H1 (cell line): ENCODE results near the gene CSF3R. TPM values are rescaled to one million over a fixed set of nuclear protein-coding genes. Genes with fewer than 3 reads are reported as not detected.

ENCODE experiments used
- CTCF ChIA-PET: fragments of 300-600 bp; sonication (Branson Sonifier 250); formaldehyde crosslinking; loops from one replicate; lab custom pipeline; 2021; ENCODE audit not compliant: partially characterized antibody; lab: Charles Lee
- POLR2A ChIA-PET: fragments of 300-600 bp; sonication (Branson Sonifier 250); formaldehyde crosslinking; loops from one replicate; lab custom pipeline; 2021; ENCODE audit warnings: inconsistent platforms; ENCODE audit not compliant: partially characterized antibody; lab: Charles Lee
- DNase-seq, 2 experiments: peaks; one replicate each; pipeline versions ENCODE4 v3.0.0 to v3.0.0-alpha.2; 2010 to 2022; ENCODE audit warnings: low spot score in 2 of 2, low read depth in 1 of 2, mixed read lengths in 1 of 2
- FAIRE-seq: peaks from 2 replicates; lab custom pipeline; 2011; peaks lifted over from hg19 to GRCh38; lab: Jason Lieb, UNC
- H2AFZ ChIP-seq: 2 replicates; pipeline ENCODE4 v1.8.1; 2012; ENCODE audit warnings: low read length, inconsistent platforms
- H2AK5ac ChIP-seq: 2 replicates; pipeline ENCODE4 v1.6.1; 2013; ENCODE audit warnings: low read depth, low read length
- H2BK120ac ChIP-seq: replicated peaks from 2 replicates; pipeline ENCODE3; 2013; ENCODE audit warnings: low read depth, low read length, inconsistent platforms
- H2BK12ac ChIP-seq: 2 replicates; pipeline ENCODE4 v1.6.1; 2013; ENCODE audit warnings: low read depth, low read length
- H2BK15ac ChIP-seq: 2 replicates; pipeline ENCODE4 v1.6.1; 2013; ENCODE audit warnings: low read length
- H2BK20ac ChIP-seq: 2 replicates; pipeline ENCODE4 v1.6.1; 2013; ENCODE audit warnings: low read length
- H2BK5ac ChIP-seq: 2 replicates; pipeline ENCODE4 v1.6.1; 2013; ENCODE audit warnings: low read depth, low read length
- H3K14ac ChIP-seq: 2 replicates; pipeline ENCODE4 v1.6.1; 2013; ENCODE audit warnings: inconsistent platforms; ENCODE audit not compliant: insufficient read length
- H3K18ac ChIP-seq: 2 replicates; pipeline ENCODE4 v1.6.1; 2013; ENCODE audit warnings: low read length; ENCODE audit errors: extremely low read depth
- H3K23ac ChIP-seq: 2 replicates; pipeline ENCODE4 v1.6.1; 2013; ENCODE audit warnings: inconsistent platforms; ENCODE audit not compliant: insufficient read length
- H3K23me2 ChIP-seq: 2 replicates; pipeline ENCODE4 v1.6.1; 2013; ENCODE audit warnings: low read depth, low read length
- H3K27ac ChIP-seq: 2 replicates; pipeline ENCODE4 v1.6.1; 2011; ENCODE audit warnings: low read depth, low read length, inconsistent platforms
- H3K27me3 ChIP-seq, 4 experiments: replicated peaks in 1 of 4; 1 replicate in 1 of 4; 2 replicates in 3 of 4; pipeline versions ENCODE4 v1.6.1 to v1.8.1; 2011 to 2013; ENCODE audit warnings: low read length in 3 of 4, mild to moderate bottlenecking in 3 of 4, inconsistent platforms in 2 of 4, mixed read lengths in 2 of 4, moderate library complexity in 1 of 4; ENCODE audit not compliant: control insufficient read depth in 3 of 4, insufficient read depth in 3 of 4; ENCODE audit errors: extremely low read depth in 1 of 4
- H3K36me3 ChIP-seq, 4 experiments: 2 replicates each; pipeline versions ENCODE4 v1.6.1 to v1.8.1; 2011 to 2013; ENCODE audit warnings: mild to moderate bottlenecking in 4 of 4, low read length in 3 of 4, moderate library complexity in 2 of 4, control low read depth in 1 of 4, inconsistent platforms in 1 of 4; ENCODE audit not compliant: insufficient read depth in 4 of 4, control insufficient read depth in 2 of 4
- H3K4ac ChIP-seq: replicated peaks from 2 replicates; pipeline ENCODE3; 2013; ENCODE audit warnings: low read length, low read depth, mixed read lengths, inconsistent platforms; ENCODE audit not compliant: insufficient read length
- H3K4me1 ChIP-seq, 4 experiments: replicated peaks in 1 of 4; 1 replicate in 1 of 4; 2 replicates in 3 of 4; pipeline versions ENCODE4 v1.6.1 to v1.8.1; 2011 to 2013; ENCODE audit warnings: low read length in 3 of 4, inconsistent platforms in 2 of 4, mixed read lengths in 1 of 4; ENCODE audit not compliant: insufficient read depth in 4 of 4, control insufficient read depth in 3 of 4
- H3K4me2 ChIP-seq, 2 experiments: 2 replicates each; pipeline versions ENCODE4 v1.6.1 to v1.8.1; 2011 to 2013; ENCODE audit warnings: low read depth in 2 of 2, low read length in 2 of 2, control low read depth in 1 of 2, inconsistent platforms in 1 of 2, mild to moderate bottlenecking in 1 of 2; ENCODE audit not compliant: insufficient read depth in 1 of 2
- H3K4me3 ChIP-seq, 4 experiments: fragments of 200-600, 300-600 bp in 1 of 4; sonication (generic), shearing (Covaris generic), sonication (Bioruptor Twin) in 1 of 4; 2 replicates each; pipeline versions ENCODE4 v1.5.1 to v1.8.1; 2011 to 2016; ENCODE audit warnings: low read length in 4 of 4, low read depth in 3 of 4, control low read depth in 2 of 4, inconsistent platforms in 2 of 4, mild to moderate bottlenecking in 2 of 4, mixed read lengths in 1 of 4, moderate library complexity in 1 of 4; ENCODE audit not compliant: insufficient read depth in 2 of 4; ENCODE audit errors: extremely low read depth in 1 of 4
- H3K56ac ChIP-seq: replicated peaks from 2 replicates; pipeline ENCODE3; 2013; ENCODE audit warnings: low read depth, mild to moderate bottlenecking, mixed read lengths, low read length, inconsistent platforms; ENCODE audit not compliant: insufficient read length
- H3K79me1 ChIP-seq: 2 replicates; pipeline ENCODE4 v1.6.1; 2013; ENCODE audit warnings: low read depth, low read length, control low read depth
- H3K79me2 ChIP-seq, 2 experiments: 2 replicates each; pipeline versions ENCODE4 v1.6.1 to v1.8.1; 2012 to 2013; ENCODE audit warnings: low read length in 2 of 2, mild to moderate bottlenecking in 2 of 2, inconsistent platforms in 1 of 2; ENCODE audit not compliant: insufficient read depth in 2 of 2, control insufficient read depth in 1 of 2
- H3K9ac ChIP-seq, 4 experiments: replicated peaks in 1 of 4; 1 replicate in 1 of 4; 2 replicates in 3 of 4; pipeline versions ENCODE4 v1.6.1 to v1.8.1; 2011 to 2013; ENCODE audit warnings: low read depth in 3 of 4, low read length in 3 of 4, control low read depth in 2 of 4, mild to moderate bottlenecking in 2 of 4, moderate library complexity in 2 of 4, inconsistent platforms in 1 of 4; ENCODE audit errors: extremely low read depth in 1 of 4
- H3K9me3 ChIP-seq, 2 experiments: 2 replicates each; pipeline versions ENCODE4 v1.6.1 to v1.8.1; 2012 to 2013; ENCODE audit warnings: mild to moderate bottlenecking in 2 of 2, moderate library complexity in 2 of 2, control low read depth in 1 of 2, inconsistent platforms in 1 of 2, low read depth in 1 of 2, low read length in 1 of 2, mixed read lengths in 1 of 2; ENCODE audit not compliant: insufficient read depth in 2 of 2
- H4K20me1 ChIP-seq, 2 experiments: replicated peaks in 1 of 2; 2 replicates each; pipeline versions ENCODE3 to v1.8.1; 2011 to 2013; ENCODE audit warnings: inconsistent platforms in 2 of 2, low read length in 2 of 2, mild to moderate bottlenecking in 1 of 2; ENCODE audit not compliant: insufficient read depth in 2 of 2, control insufficient read depth in 1 of 2
- H4K5ac ChIP-seq: 2 replicates; pipeline ENCODE4 v1.6.1; 2013; ENCODE audit warnings: low read length, low read depth, mixed read lengths, inconsistent platforms; ENCODE audit not compliant: insufficient read length
- H4K8ac ChIP-seq: 2 replicates; pipeline ENCODE4 v1.8.0; 2013; ENCODE audit warnings: mild to moderate bottlenecking, moderate library complexity, low read length, inconsistent platforms; ENCODE audit not compliant: insufficient read depth; ENCODE audit errors: extremely low read depth
- H4K91ac ChIP-seq: replicated peaks from 2 replicates; pipeline ENCODE3; 2013; ENCODE audit warnings: low read length, mixed read lengths, inconsistent platforms; ENCODE audit not compliant: insufficient read length
- BACH1 ChIP-seq: IDR thresholded peaks from 2 replicates; pipeline ENCODE4 v1.6.1; 2012; ENCODE audit warnings: low read length, improper control_type of control experiment
- CBX5 ChIP-seq: fragments of 300-800, 300-1000 bp; sonication (generic); IDR thresholded peaks from 2 replicates; pipeline ENCODE4 v1.7.1; 2016; ENCODE audit warnings: antibody characterized with exemption, low read length, low read depth
- CBX8 ChIP-seq: fragments of 300-800, 300-1000 bp; sonication (generic); IDR thresholded peaks from 2 replicates; pipeline ENCODE4 v1.7.1; 2016; ENCODE audit warnings: low read depth, low read length, borderline replicate concordance
- CHD2 ChIP-seq: IDR thresholded peaks from 2 replicates; pipeline ENCODE4 v1.6.1; 2012; ENCODE audit warnings: low read length, improper control_type of control experiment
- EP300 ChIP-seq, 2 experiments: IDR thresholded peaks; 1 replicate in 1 of 2; 2 replicates in 1 of 2; pipeline ENCODE4 v1.6.1; 2011 to 2012; ENCODE audit warnings: low read depth in 2 of 2, low read length in 2 of 2, mild to moderate bottlenecking in 2 of 2, borderline replicate concordance in 1 of 2, inconsistent platforms in 1 of 2, moderate library complexity in 1 of 2
- GTF2F1 ChIP-seq: IDR thresholded peaks from 2 replicates; pipeline ENCODE4 v1.6.1; 2012; ENCODE audit warnings: low read depth, low read length, improper control_type of control experiment, borderline replicate concordance
- KDM4A ChIP-seq: IDR thresholded peaks from one replicate; pipeline ENCODE4 v1.7.1; 2012; ENCODE audit warnings: low read depth, mild to moderate bottlenecking, moderate library complexity, low read length, inconsistent platforms; ENCODE audit not compliant: severe bottlenecking
- KDM5A ChIP-seq: fragments of 200-600 bp; IDR thresholded peaks from 2 replicates; pipeline ENCODE4 v1.7.1; 2012; ENCODE audit warnings: mild to moderate bottlenecking, low read length, inconsistent platforms, mixed read lengths
- PHF8 ChIP-seq: fragments of 200-600 bp; sonication (generic); conservative IDR thresholded peaks from 2 replicates; pipeline ENCODE4 v1.7.1; 2012; ENCODE audit warnings: low read depth, mild to moderate bottlenecking, inconsistent platforms, low read length, moderate library complexity
- RBBP5 ChIP-seq: IDR thresholded peaks from 2 replicates; pipeline ENCODE4 v1.7.1; 2012; ENCODE audit warnings: low read depth, mild to moderate bottlenecking, inconsistent platforms, low read length, moderate library complexity, borderline replicate concordance
- RFX5 ChIP-seq: IDR thresholded peaks from 2 replicates; pipeline ENCODE4 v1.6.1; 2011; ENCODE audit warnings: low read depth, low read length, improper control_type of control experiment, borderline replicate concordance
- SIN3A ChIP-seq, 2 experiments: IDR thresholded peaks in 1 of 2; conservative IDR thresholded peaks in 1 of 2; 2 replicates each; pipeline ENCODE4 v1.6.1; 2011 to 2012; ENCODE audit warnings: low read length in 2 of 2, improper control_type of control experiment in 1 of 2, low read depth in 1 of 2, mild to moderate bottlenecking in 1 of 2
- SP4 ChIP-seq: IDR thresholded peaks from 2 replicates; pipeline ENCODE4 v1.6.1; 2012; ENCODE audit warnings: low read length, inconsistent platforms
- YY1 ChIP-seq: IDR thresholded peaks from 2 replicates; pipeline ENCODE4 v1.6.1; 2011; ENCODE audit warnings: low read depth, mild to moderate bottlenecking, low read length
- ZNF274 ChIP-seq: IDR thresholded peaks from 2 replicates; pipeline ENCODE4 v1.7.0; 2012; ENCODE audit warnings: low read length, borderline replicate concordance; ENCODE audit errors: extremely low read depth
- WGBS, 2 experiments: shearing (Covaris generic) in 1 of 2; methylation state at CpG; one replicate each; pipeline versions ENCODE4 v1.1.6 to v1.1.7; 2013 to 2015; ENCODE audit warnings: low lambda C conversion rate in 2 of 2, mixed read lengths in 2 of 2, inconsistent platforms in 1 of 2, low coverage in 1 of 2, missing lambda C conversion rate in 1 of 2; ENCODE audit not compliant: insufficient replicate concordance in 2 of 2, insufficient coverage in 1 of 2, insufficient read length in 1 of 2; ENCODE audit errors: extremely low coverage in 1 of 2, missing lambda C conversion rate in 1 of 2; 5-methylcytosine and 5-hydroxymethylcytosine counted together
- polyA plus RNA-seq, 7 experiments: library from polyadenylated mRNA; depleted of rRNA in 3 of 7; stranded (reverse) in 5 of 7; unstranded in 2 of 7; fragments of >200 nt in 5 of 7; fragments of 200-250 nt in 2 of 7; gene quantifications; 1 replicate in 5 of 7; 2 replicates in 1 of 7; 4 replicates in 1 of 7; pipeline versions ENCODE4 v1.2.1 to v1.2.3, GENCODE V29; 2011 to 2013; ENCODE audit warnings: missing spikeins in 2 of 7, mixed read lengths in 2 of 7
- total RNA-seq: library from RNA; stranded (reverse); fragmentation: NEBNext Ultra II Directional; extraction: Animal tissue kit (Norgen Biotek cat#: 25700); gene quantifications from 2 replicates; pipeline ENCODE4 v1.2.1, GENCODE V29; 2021

Gene CSF3R
- total and polyA plus RNA-seq, 2 of the 8 experiments (the other 6 are each of a cell fraction or from before 2014, with no cell fraction given) = not detected

- Histone ChIP-seq H3K9me3 (no peaks in the 10 kb centered on the region), H3K14ac (no peak overlapping the region), H2BK12ac (no peak overlapping the region), H4K5ac (no peak overlapping the region), H3K18ac (no peak overlapping the region), H3K27me3 (no peaks in the 10 kb centered on the region), H2BK15ac (no peak overlapping the region), H3K4me1 (no peaks in the 10 kb centered on the region), H3K4me2 (no peak overlapping the region), H2BK20ac (no peak overlapping the region), H4K8ac (no peak overlapping the region; the same call in 1 of the 2 replicates), H3K36me3 (no peaks in the 10 kb centered on the region), H3K79me2 (no peaks in the 10 kb centered on the region), H3K79me1 (no peaks in the 10 kb centered on the region), H2AK5ac (no peak overlapping the region), H3K4ac (no peak overlapping the region), H2BK120ac (no peak overlapping the region), H3K56ac (no peak overlapping the region), H4K91ac (no peak overlapping the region), H3K27ac (no peak overlapping the region), H2BK5ac (no peak overlapping the region), H3K4me3 (no peak overlapping the region), H3K23ac (no peak overlapping the region), H3K9ac (no peak overlapping the region), H2AFZ (no peak overlapping the region), H4K20me1 (no peaks in the 10 kb centered on the region), H3K23me2 (no peaks in the 10 kb centered on the region)
- WGBS, 2 experiments = 85% methylated on average over 4 of the region's 4 CpGs; no CpG with 5 or more reads in 1 of the 2 experiments
- POLR2A ChIA-PET = interaction anchor here (0.9 to 3.3 kb wide), 3 partner anchors 14 to 33 kb away, joined by 3 to 18 read pairs (median 3); partner anchors contain the start of gene LSM10
- CTCF ChIA-PET = interaction anchor here (0.6 to 4.0 kb wide), 20 partner anchors 10 to 715 kb away, joined by 3 to 21 read pairs (median 4); partner anchors contain the start of gene SH3D21
- TF ChIP-seq YY1 (no peak), RFX5 (no peak), RBBP5 (no peak), EP300 (IDR thresholded peaks at IDR 0.05; ENCODE audit: borderline replicate concordance in 1 of 2, low read depth in 2 of 2, low read length in 2 of 2) (no peak), PHF8 (no peak), GTF2F1 (no peak), BACH1 (no peak), SP4 (no peak), CBX5 (no peak), CHD2 (no peak), KDM4A (no peak), KDM5A (no peak), SIN3A (conservative IDR thresholded peaks at IDR 0.05 in 1 of 2, IDR thresholded peaks at IDR 0.05 in 1 of 2; ENCODE audit: low read depth in 1 of 2, low read length in 2 of 2) (no peak), ZNF274 (no peak), CBX8 (no peak)
- DNase-seq = no peak
- no peak for FAIRE-seq
Measured at GRCh38 chr1:36419569-36419968, 63.1 kb downstream of the CSF3R start.
